Measurements from ENCODE around the gene NDUFS8. TPM values are rescaled to one million over a fixed set of nuclear protein-coding genes. Genes with fewer than 3 reads are reported as not detected.
A peak's percentile ranks its signal among the peaks of the same experiment; 100 is the strongest.

The NDUFS8 gene
- total and polyA plus RNA-seq, 2 experiments from 2014 or later, result 175 to 308 TPM

GRCh38 chr11:68074584-68075352, 44.3 kb downstream of the NDUFS8 start:
- Histone ChIP-seq H2AFZ (no peak overlapping the region), H3K4me2 (no peak overlapping the region), H3K27ac (ENCODE audit: low read depth) (no peak overlapping the region), H3K9me2 (ENCODE audit: insufficient read depth) (no peaks in the 10 kb centered on the region), H3K4me3 (no peak overlapping the region), H3K36me3 (ENCODE audit: insufficient read depth) (peaks cover 45% of the 10 kb centered on the region), H4K20me1 (replicated peaks; ENCODE audit: insufficient read depth) (peaks cover 61% of the 10 kb centered on the region), H3F3A (replicated peaks; ENCODE audit: low read depth) (peaks cover 25% of the 10 kb centered on the region; the same call in 1 of the 2 replicates), H3K27me3 (ENCODE audit: insufficient read depth) (no peaks in the 10 kb centered on the region), H3K4me1 (ENCODE audit: insufficient read depth) (no peaks in the 10 kb centered on the region), H3K79me2 (replicated peaks; ENCODE audit: insufficient read depth) (peaks cover 72% of the 10 kb centered on the region)
- H3K27ac Mint-ChIP-seq, result no peak overlapping the region
- H3K9me3 Mint-ChIP-seq, result no peaks in the 10 kb centered on the region
- peaks cover 70% of the 10 kb centered on the region for H3K36me3 Mint-ChIP-seq (ENCODE audit: low read depth)
- TF ChIP-seq CREB1 (CRISPR knock-in tag; IDR thresholded peaks at IDR 0.05; ENCODE audit: low read depth) (no peak), NANOG (IDR thresholded peaks at IDR 0.05; ENCODE audit: borderline replicate concordance) (no peak), EZH2 (IDR thresholded peaks at IDR 0.05; ENCODE audit: low read depth, unreplicated experiment) (no peak), REST (IDR thresholded peaks at IDR 0.05; ENCODE audit: unreplicated experiment) (no peak)
- DNase-seq (ENCODE audit: low spot score) (no peak), ATAC-seq (no peak)
- no peak overlapping the region for H3K4me3 Mint-ChIP-seq
- H3K27me3 Mint-ChIP-seq (ENCODE audit: insufficient read depth, low read depth, poor library complexity), result peaks cover 6% of the 10 kb centered on the region
- H3K4me1 Mint-ChIP-seq, result peaks cover 3% of the 10 kb centered on the region; the same call in 1 of the 3 replicates

GRCh38 chr11:68076371-68077042, 46.0 kb downstream of the NDUFS8 start:
- Mint-ChIP-seq H3K27me3 (ENCODE audit: insufficient read depth, low read depth, poor library complexity) (peaks cover 14% of the 10 kb centered on the region), H3K4me3 (no peak overlapping the region), H3K27ac (no peak overlapping the region), H3K36me3 (ENCODE audit: low read depth) (peaks cover 68% of the 10 kb centered on the region), H3K9me3 (no peaks in the 10 kb centered on the region), H3K4me1 (peaks cover 3% of the 10 kb centered on the region; the same call in 1 of the 3 replicates)
- peaks cover 88% of the 10 kb centered on the region for H3K79me2 ChIP-seq (replicated peaks; ENCODE audit: insufficient read depth)
- H3K4me3 ChIP-seq, result no peak overlapping the region
- peaks cover 23% of the 10 kb centered on the region; the same call in 1 of the 2 replicates for H3F3A ChIP-seq (replicated peaks; ENCODE audit: low read depth)
- no peak overlapping the region for H3K4me2 ChIP-seq
- ATAC-seq (peak; percentile 44; the same call in 2 of the 3 replicates), DNase-seq (ENCODE audit: low spot score) (no peak)
- no peak for TF ChIP-seq EZH2 (IDR thresholded peaks at IDR 0.05; ENCODE audit: low read depth, unreplicated experiment)
- TF ChIP-seq STAT1 (IDR thresholded peaks at IDR 0.05; ENCODE audit: unreplicated experiment), result no peak
- no peak for TF ChIP-seq CREB1 (CRISPR knock-in tag; IDR thresholded peaks at IDR 0.05; ENCODE audit: low read depth)
- TF ChIP-seq CTCF (conservative IDR thresholded peaks at IDR 0.05; ENCODE audit: low read depth in 2 of 2), result peak; percentile 19 to 53; a peak in 3 of 4 replicates
- H2AFZ ChIP-seq, result no peak overlapping the region
- H3K4me1 ChIP-seq (ENCODE audit: insufficient read depth), result no peaks in the 10 kb centered on the region
- H4K20me1 ChIP-seq (replicated peaks; ENCODE audit: insufficient read depth), result peaks cover 61% of the 10 kb centered on the region
- H3K36me3 ChIP-seq (ENCODE audit: insufficient read depth), result peaks cover 36% of the 10 kb centered on the region
- no peak overlapping the region for H3K27ac ChIP-seq (ENCODE audit: low read depth)
- H3K27me3 ChIP-seq (ENCODE audit: insufficient read depth), result no peaks in the 10 kb centered on the region
- H3K9me2 ChIP-seq (ENCODE audit: insufficient read depth), result no peaks in the 10 kb centered on the region

All from GM23338 (cell line).